Hepatocyte (in vitro differentiated cells): Measurements from ENCODE around the gene PARD3B.

Experiments
- CTCF ChIP-seq: fragments of 200-600 bp; sonication (generic); IDR thresholded peaks from 2 replicates; pipeline ENCODE4 v1.5.1; 2016; ENCODE audit warnings: antibody characterized with exemption, mild to moderate bottlenecking; ENCODE audit not compliant: poor library complexity
- EZH2 ChIP-seq: fragments of 200-600 bp; sonication (generic); IDR thresholded peaks from 2 replicates; pipeline ENCODE4 v1.6.1; 2016; ENCODE audit warnings: antibody characterized with exemption, mild to moderate bottlenecking, borderline replicate concordance

GRCh38 chr2:205128726-205129125 lies 583.5 kb downstream of the PARD3B start:
- no peak for TF ChIP-seq CTCF
- TF ChIP-seq EZH2: no peak
